IMR-90 (cell line): ENCODE measurements around the gene SYNPO2. TPM values are rescaled to one million over a fixed set of nuclear protein-coding genes. Genes with fewer than 3 reads are reported as not detected.

ENCODE experiments used
- ATAC-seq: fragments of 200-7000 bp; cut with Tn5 transposase; 2 replicates; pipeline ENCODE4 v1.9.1; 2020; ENCODE audit warnings: low read depth, mild to moderate bottlenecking, moderate library complexity
- BruUV-seq: library from RNA; stranded (reverse); fragments of 400-500 nt; replicated peaks from 2 replicates; lab custom pipeline; 2021; lab: Mats Ljungman, UMichigan
- CTCF ChIA-PET: fragments of 300-600 bp; formaldehyde crosslinking; extraction: SDS; loops from one replicate; lab custom pipeline; 2021; ENCODE audit warnings: antibody characterized with exemption; lab: Yijun Ruan, JAX
- POLR2A ChIA-PET: fragments of 300-600 bp; sonication (Branson Sonifier 250); formaldehyde crosslinking; loops from one replicate; lab custom pipeline; 2022; ENCODE audit warnings: antibody characterized with exemption; ENCODE audit not compliant: unreplicated experiment; lab: Charles Lee
- DNase-seq: peaks from one replicate; pipeline ENCODE4 v3.0.0; 2013
- H2AFZ ChIP-seq: replicated peaks from 2 replicates; pipeline ENCODE3; 2013; ENCODE audit warnings: low read length, mild to moderate bottlenecking; ENCODE audit not compliant: poor library complexity
- H2AK5ac ChIP-seq: 2 replicates; pipeline ENCODE4 v1.6.1; 2013; ENCODE audit warnings: low read depth, low read length, inconsistent platforms
- H2AK9ac ChIP-seq: replicated peaks from 2 replicates; pipeline ENCODE3; 2013; ENCODE audit warnings: mild to moderate bottlenecking, low read depth, low read length, moderate library complexity; ENCODE audit not compliant: poor library complexity
- H2BK120ac ChIP-seq: 2 replicates; pipeline ENCODE4 v1.6.1; 2013; ENCODE audit warnings: low read depth, low read length, inconsistent platforms
- H2BK15ac ChIP-seq: 3 replicates; pipeline ENCODE4 v1.6.1; 2013; ENCODE audit warnings: low read depth, low read length, inconsistent platforms
- H2BK20ac ChIP-seq: 2 replicates; pipeline ENCODE4 v1.6.1; 2013; ENCODE audit warnings: low read depth, mild to moderate bottlenecking, inconsistent platforms, low read length, moderate library complexity
- H2BK5ac ChIP-seq: 2 replicates; pipeline ENCODE4 v1.6.1; 2013; ENCODE audit warnings: mild to moderate bottlenecking, low read depth, low read length, inconsistent platforms; ENCODE audit not compliant: poor library complexity, severe bottlenecking
- H3K14ac ChIP-seq: replicated peaks from 2 replicates; pipeline ENCODE4 v1.6.1; 2013; ENCODE audit warnings: low read depth, low read length, inconsistent platforms
- H3K18ac ChIP-seq: 2 replicates; pipeline ENCODE4 v1.6.1; 2013; ENCODE audit warnings: low read depth, low read length, control low read depth
- H3K23ac ChIP-seq: 2 replicates; pipeline ENCODE4 v1.6.1; 2013; ENCODE audit warnings: low read depth, low read length, inconsistent platforms
- H3K27ac ChIP-seq: 2 replicates; pipeline ENCODE4 v1.5.1; 2013; ENCODE audit warnings: mild to moderate bottlenecking, control low read depth, low read length; ENCODE audit not compliant: insufficient read depth
- H3K27me3 ChIP-seq: 2 replicates; pipeline ENCODE4 v1.6.1; 2013; ENCODE audit warnings: low read length; ENCODE audit not compliant: control insufficient read depth, insufficient read depth
- H3K36me3 ChIP-seq: 2 replicates; pipeline ENCODE4 v1.6.1; 2013; ENCODE audit warnings: low read length, mixed read lengths; ENCODE audit not compliant: control insufficient read depth, insufficient read depth
- H3K4ac ChIP-seq: 2 replicates; pipeline ENCODE4 v1.6.1; 2013; ENCODE audit warnings: low read depth, low read length, inconsistent platforms
- H3K4me1 ChIP-seq: 2 replicates; pipeline ENCODE4 v1.6.1; 2013; ENCODE audit warnings: low read length, mixed read lengths; ENCODE audit not compliant: control insufficient read depth, insufficient read depth
- H3K4me2 ChIP-seq: 2 replicates; pipeline ENCODE4 v1.6.1; 2013; ENCODE audit warnings: low read depth, mild to moderate bottlenecking, control low read depth, low read length, moderate library complexity
- H3K4me3 ChIP-seq: 2 replicates; pipeline ENCODE4 v1.5.1; 2013; ENCODE audit warnings: low read depth, mild to moderate bottlenecking, control low read depth, low read length, moderate library complexity; ENCODE audit not compliant: insufficient read depth
- H3K56ac ChIP-seq: 2 replicates; pipeline ENCODE4 v1.6.1; 2013; ENCODE audit warnings: low read length, inconsistent platforms; ENCODE audit not compliant: insufficient read depth; ENCODE audit errors: extremely low read depth
- H3K79me1 ChIP-seq, 2 experiments: 2 replicates each; pipeline ENCODE4 v1.6.1; 2013; ENCODE audit warnings: low read length in 2 of 2, inconsistent platforms in 1 of 2, low read depth in 1 of 2
- H3K9ac ChIP-seq: 2 replicates; pipeline ENCODE4 v1.6.1; 2013; ENCODE audit warnings: low read depth, low read length, control low read depth
- H3K9me1 ChIP-seq: 2 replicates; pipeline ENCODE4 v1.6.1; 2013; ENCODE audit warnings: low read length, inconsistent platforms; ENCODE audit not compliant: insufficient read depth
- H3K9me3 ChIP-seq: 2 replicates; pipeline ENCODE4 v1.6.1; 2013; ENCODE audit warnings: low read length; ENCODE audit not compliant: control insufficient read depth, insufficient read depth
- H4K20me1 ChIP-seq: 2 replicates; pipeline ENCODE4 v1.6.1; 2013; ENCODE audit warnings: low read length, inconsistent platforms; ENCODE audit not compliant: insufficient read depth
- H4K5ac ChIP-seq: 2 replicates; pipeline ENCODE4 v1.6.1; 2013; ENCODE audit warnings: mild to moderate bottlenecking, low read depth, low read length, control low read depth
- H4K8ac ChIP-seq, 2 experiments: 2 replicates each; pipeline ENCODE4 v1.6.1; 2013; ENCODE audit warnings: low read depth in 2 of 2, low read length in 2 of 2, control low read depth in 1 of 2, inconsistent platforms in 1 of 2
- H4K91ac ChIP-seq: 2 replicates; pipeline ENCODE4 v1.6.1; 2013; ENCODE audit warnings: low read depth, low read length, inconsistent platforms; ENCODE audit not compliant: insufficient read depth
- CEBPB ChIP-seq: IDR thresholded peaks from 2 replicates; pipeline ENCODE4 v1.6.1; 2012; ENCODE audit warnings: low read depth, low read length, improper control_type of control experiment
- FOS ChIP-seq: fragments of 150-350 bp; IDR thresholded peaks from 2 replicates; pipeline ENCODE4 v1.6.1; 2016; ENCODE audit warnings: low read depth, low read length
- MAZ ChIP-seq: IDR thresholded peaks from 2 replicates; pipeline ENCODE4 v1.6.1; 2012; ENCODE audit warnings: low read depth, mild to moderate bottlenecking, low read length, improper control_type of control experiment, moderate library complexity, borderline replicate concordance
- MXI1 ChIP-seq: IDR thresholded peaks from 2 replicates; pipeline ENCODE4 v1.6.1; 2012; ENCODE audit warnings: low read depth, mild to moderate bottlenecking, low read length, moderate library complexity, borderline replicate concordance
- POLR2A ChIP-seq: IDR thresholded peaks from 2 replicates; pipeline ENCODE4 v1.6.1; 2012; ENCODE audit warnings: mild to moderate bottlenecking, low read depth, low read length
- RCOR1 ChIP-seq: IDR thresholded peaks from 2 replicates; pipeline ENCODE4 v1.6.1; 2012; ENCODE audit warnings: mild to moderate bottlenecking, low read length, improper control_type of control experiment; ENCODE audit not compliant: insufficient replicate concordance
- dilution Hi-C: fragments of 300-500 bp; cut with HindIII; formaldehyde crosslinking; loops from one replicate; pipeline ENCODE4 v1.14.3; 2018; ENCODE audit warnings: low sequenced_read_pairs; ENCODE audit not compliant: unreplicated experiment
- in situ Hi-C: fragments of 300-500 bp; cut with MboI; formaldehyde crosslinking; loops from 3 replicates; pipeline ENCODE4 v1.14.3; 2019; ENCODE audit warnings: low sequenced_read_pairs, inconsistent platforms, mixed read lengths
- intact Hi-C: fragments of 100-400 bp; cut with micrococcal nuclease; formaldehyde crosslinking; loops from 2 replicates; pipeline ENCODE4 v1.10.0; 2022
- polyA plus RNA-seq, 3 experiments: library from polyadenylated mRNA; depleted of rRNA; stranded (reverse); fragments of >200 nt; gene quantifications; 2 replicates each; pipeline ENCODE4 v1.2.3, GENCODE V29; 2012; ENCODE audit warnings: low replicate concordance in 1 of 3
- total RNA-seq: library from RNA; depleted of rRNA; stranded (reverse); fragments of >200 nt; gene quantifications from 2 replicates; pipeline ENCODE4 v1.2.3, GENCODE V29; 2012

Gene SYNPO2
- total and polyA plus RNA-seq, 2 of the 4 experiments (the other 2 are of a cell fraction) = 0.99 to 1.8 TPM

DNA sequence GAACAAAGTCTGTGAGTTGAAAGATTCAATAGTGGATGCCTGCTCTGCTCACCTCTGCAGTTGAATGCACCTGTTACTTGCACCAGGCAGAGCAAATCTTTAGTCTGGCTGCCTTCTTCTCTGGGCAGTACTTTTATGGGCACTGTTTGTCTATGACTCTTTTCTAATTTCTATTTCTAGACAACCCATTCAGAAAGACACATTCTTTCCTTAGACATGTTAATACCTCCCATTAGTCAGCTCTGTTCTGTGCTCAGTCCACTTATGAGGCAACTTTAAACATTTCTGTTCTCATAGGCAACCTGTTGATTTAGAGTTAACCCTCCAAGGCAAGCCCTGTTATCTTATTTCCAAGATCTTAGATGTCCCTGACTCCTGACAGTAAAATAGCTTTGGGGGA is 108.9 kb downstream of the SYNPO2 start:
- Histone ChIP-seq H2AFZ (no peak overlapping the region), H3K36me3 (no peaks in the 10 kb centered on the region), H2AK5ac (peak overlapping the region; percentile 46; the same call in 1 of the 2 replicates), H2BK120ac (peak overlapping the region; percentile 93), H3K4me1 (peaks cover 19% of the 10 kb centered on the region), H3K79me1 (no peaks in the 10 kb centered on the region), H3K23ac (no peak overlapping the region; the same call in 1 of the 2 replicates), H3K4me3 (no peak overlapping the region), H3K27ac (peak overlapping the region; percentile 80), H2AK9ac (no peak overlapping the region), H3K56ac (peak overlapping the region; percentile 19), H3K14ac (0 out of 2 replicates have a peak overlapping the region, but pooled peaks have one; percentile 10), H2BK20ac (peak overlapping the region; percentile 84), H4K8ac (peak overlapping the region in 1 of 2 experiments; percentile 68; a peak in 2 of 4 replicates), H4K91ac (peak overlapping the region; percentile 71), H3K27me3 (no peaks in the 10 kb centered on the region), H3K4ac (peak overlapping the region; percentile 77), H2BK15ac (peak overlapping the region; percentile 16), H4K5ac (peak overlapping the region; percentile 83; the same call in 1 of the 2 replicates), H3K9ac (peak overlapping the region; percentile 63; the same call in 1 of the 2 replicates), H3K4me2 (peak overlapping the region; percentile 32; the same call in 1 of the 2 replicates), H3K18ac (peak overlapping the region; percentile 85), H2BK5ac (peak overlapping the region; percentile 89), H3K9me3 (no peaks in the 10 kb centered on the region), H3K9me1 (no peaks in the 10 kb centered on the region), H4K20me1 (no peaks in the 10 kb centered on the region)
- BruUV-seq = no TSS peak
- ATAC-seq (peak; percentile 67), DNase-seq (peak; percentile 78)
- in situ Hi-C loops = no loop called here
- intact Hi-C loops = no loop called here
- dilution Hi-C loops = no loop called here
- TF ChIP-seq CEBPB (peak; percentile 91), RCOR1 (no peak), MAZ (no peak), MXI1 (no peak), POLR2A (no peak), FOS (no peak)
- POLR2A ChIA-PET = interaction anchor here (1.1 kb wide), 1 partner anchor 19 kb away, joined by 3 read pairs; no protein-coding TSS in a partner anchor
- CTCF ChIA-PET = no interaction called here
